ENCODE data around the gene SOX12.
A peak's percentile ranks its signal among the peaks of the same experiment; 100 is the strongest.
"Not testable (repeated sequence)": the region's sequence is repeated elsewhere in the genome, so short reads cannot be mapped to it uniquely, and the experiment has no call there.

SOX12 gene

DNA sequence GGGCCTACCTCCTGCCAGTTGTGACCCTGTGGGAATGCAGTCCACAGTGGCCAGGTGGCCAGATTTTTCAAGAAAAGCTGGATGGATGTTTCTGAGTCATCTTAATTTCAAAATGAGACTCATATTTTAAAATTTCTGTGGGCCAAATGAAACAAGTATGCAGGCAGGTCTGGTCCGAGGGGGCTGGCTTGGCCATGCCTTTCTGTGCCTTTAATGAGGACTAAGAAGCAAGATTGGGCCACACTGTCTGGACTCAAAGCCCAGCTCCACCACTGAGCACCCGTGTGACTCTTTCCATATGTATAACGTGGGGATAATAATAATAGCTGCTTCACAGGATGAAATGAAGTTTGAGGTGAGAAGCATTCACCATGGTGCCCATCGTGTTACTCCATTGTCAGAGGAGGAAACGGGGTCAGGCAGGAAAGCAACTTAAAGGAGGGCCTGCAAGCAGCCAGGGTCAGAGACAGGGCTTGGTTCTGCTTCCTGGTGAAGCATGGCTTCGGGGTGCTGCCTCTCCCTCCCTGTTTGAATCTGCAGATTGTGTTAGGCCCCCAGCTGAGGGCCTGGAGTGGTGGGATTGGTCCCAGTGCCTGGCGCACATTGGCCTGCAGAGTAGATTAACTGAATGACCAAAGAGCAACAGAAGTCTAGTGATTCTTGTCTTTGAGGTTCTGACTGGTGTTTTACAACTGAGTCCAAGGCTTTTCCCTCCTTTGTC lies 3.8 kb downstream of the SOX12 start:
- DNase-seq = no peak

DNA sequence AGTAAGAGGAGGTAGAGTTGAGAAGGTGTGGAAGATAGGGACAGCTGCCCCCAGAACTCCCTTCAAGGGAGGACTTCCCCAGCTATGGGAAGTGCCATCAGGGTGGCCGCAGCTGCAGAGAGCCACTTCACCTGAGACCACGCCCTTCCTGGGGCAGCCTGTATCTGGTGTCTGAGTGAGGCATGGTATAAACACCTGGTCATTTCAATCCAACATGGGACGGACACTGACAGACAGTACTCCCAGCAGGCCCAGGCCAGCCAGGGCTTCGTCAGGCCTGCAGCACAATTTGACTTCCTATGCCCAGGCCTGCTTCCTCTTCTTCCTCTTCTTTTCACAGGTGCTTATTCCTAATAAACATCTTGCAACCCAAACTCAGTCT lies 4.5 kb downstream of the SOX12 start:
- DNase-seq = no peak

- DNase-seq = peak; percentile 73
Observed at GRCh38 chr20:330233-331149, 5.1 kb downstream of the SOX12 start.

DNA sequence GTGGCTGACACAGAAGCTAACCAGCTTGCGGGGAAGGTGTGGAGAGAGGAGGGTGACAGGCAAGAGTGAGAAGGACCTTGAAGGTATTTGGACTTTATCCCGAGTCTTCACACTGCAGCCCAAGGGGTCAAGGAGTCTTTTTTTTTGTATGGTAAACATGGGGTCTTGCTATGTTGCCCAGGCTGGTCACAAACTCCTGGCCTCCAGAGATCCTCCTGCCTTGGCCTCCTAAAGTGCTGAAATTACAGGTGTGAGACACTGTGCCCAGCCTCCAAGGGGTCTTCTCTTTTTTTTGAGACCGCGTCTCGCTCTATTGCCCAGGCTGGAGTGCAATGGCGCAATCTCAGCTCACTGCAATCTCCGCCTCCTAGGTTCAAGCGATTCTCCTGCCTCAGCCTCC lies 9.2 kb downstream of the SOX12 start:
- no peak for DNase-seq

DNA sequence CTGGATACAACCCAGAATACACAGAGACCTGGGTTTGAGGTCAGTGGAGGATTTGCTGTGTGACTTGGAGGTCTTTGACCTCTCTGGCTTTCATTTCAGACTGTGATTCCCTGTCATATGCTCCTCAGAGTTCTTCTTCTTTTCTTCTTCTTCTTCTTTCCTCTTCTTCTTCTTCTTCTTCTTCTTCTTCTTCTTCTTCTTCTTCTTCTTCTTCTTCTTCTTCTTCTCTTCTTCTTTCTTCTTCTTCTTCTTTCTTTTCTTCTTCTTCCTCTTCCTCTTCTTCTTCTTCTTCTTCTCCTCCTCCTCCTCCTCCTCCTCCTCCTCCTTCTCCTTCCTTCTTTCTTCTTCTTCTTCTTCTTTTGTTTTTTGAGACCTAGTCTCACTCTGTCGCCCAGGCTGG lies 10.7 kb downstream of the SOX12 start:
- DNase-seq = not testable (repeated sequence)

GRCh38 chr20:341682-342081 lies 16.3 kb downstream of the SOX12 start:
- DNase-seq = peak; percentile 80

GRCh38 chr20:343107-343506 lies 17.8 kb downstream of the SOX12 start:
- no peak for DNase-seq

- DNase-seq = no peak
Observed at GRCh38 chr20:346033-346639, 20.8 kb downstream of the SOX12 start.

DNA sequence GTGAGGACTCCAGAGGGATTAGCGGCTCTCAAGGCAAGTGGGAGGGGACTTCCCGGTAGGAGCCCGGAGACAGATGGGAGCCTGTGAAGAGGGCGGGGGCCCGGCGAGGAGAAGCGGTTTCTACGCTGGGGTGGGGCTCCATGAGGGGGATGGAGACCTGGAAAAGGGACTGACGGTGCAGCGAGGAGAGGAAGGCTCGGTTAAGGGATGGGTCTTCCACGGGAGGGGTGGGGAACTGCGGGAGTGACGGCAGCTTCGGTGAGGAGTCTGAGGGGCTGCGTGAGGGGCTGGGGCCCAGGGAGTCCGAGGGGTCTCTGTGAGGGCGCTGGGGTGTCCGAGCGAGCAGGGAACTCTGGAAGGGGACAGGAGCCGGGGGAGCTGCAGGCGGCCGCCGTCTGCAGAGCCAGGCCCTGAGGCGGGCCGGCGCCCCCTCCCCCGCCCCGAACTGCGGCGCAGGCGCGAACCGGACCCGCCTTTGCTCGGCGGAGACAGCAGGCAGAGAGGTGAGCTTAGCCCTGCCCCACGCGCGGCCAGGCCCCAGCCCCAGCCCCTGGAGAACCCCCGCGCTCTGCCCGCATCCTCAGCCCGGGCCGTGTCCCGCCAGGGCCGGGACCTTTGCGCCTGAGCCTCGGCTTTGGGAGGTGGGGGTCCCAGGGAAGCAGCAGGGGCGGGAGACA lies 21.4 kb downstream of the SOX12 start, which contains the start of gene NRSN2:
NRSN2 (plus strand) TSS at position 472 of the 677 bp plus-strand sequence. CDS start 2,533 bp downstream, outside the sequence.
- peak; percentile 77 for DNase-seq

DNA sequence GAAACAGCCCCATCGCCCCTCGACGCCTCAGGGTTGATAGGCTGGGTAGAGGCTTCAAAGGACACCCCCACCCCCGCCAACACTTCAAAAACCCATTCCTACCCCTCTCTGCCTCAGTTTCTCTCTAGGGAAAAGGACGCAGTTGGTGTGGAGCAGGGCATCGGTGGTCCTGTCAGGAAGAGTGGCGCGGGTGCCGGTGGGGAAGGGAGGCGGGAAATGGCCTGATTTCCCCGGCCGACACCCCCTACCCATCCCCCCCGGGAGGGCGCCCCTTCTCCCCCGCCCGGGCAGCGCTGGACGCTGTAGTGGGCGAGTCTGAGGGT lies 21.9 kb downstream of the SOX12 start:
- no peak for DNase-seq

GRCh38 chr20:347640-348484 lies 22.5 kb downstream of the SOX12 start:
- DNase-seq = peak; percentile 96

- DNase-seq = no peak
Observed at GRCh38 chr20:348972-349841, 23.9 kb downstream of the SOX12 start.

- DNase-seq = no peak
Observed at GRCh38 chr20:353166-353565, 27.8 kb downstream of the SOX12 start.

DNA sequence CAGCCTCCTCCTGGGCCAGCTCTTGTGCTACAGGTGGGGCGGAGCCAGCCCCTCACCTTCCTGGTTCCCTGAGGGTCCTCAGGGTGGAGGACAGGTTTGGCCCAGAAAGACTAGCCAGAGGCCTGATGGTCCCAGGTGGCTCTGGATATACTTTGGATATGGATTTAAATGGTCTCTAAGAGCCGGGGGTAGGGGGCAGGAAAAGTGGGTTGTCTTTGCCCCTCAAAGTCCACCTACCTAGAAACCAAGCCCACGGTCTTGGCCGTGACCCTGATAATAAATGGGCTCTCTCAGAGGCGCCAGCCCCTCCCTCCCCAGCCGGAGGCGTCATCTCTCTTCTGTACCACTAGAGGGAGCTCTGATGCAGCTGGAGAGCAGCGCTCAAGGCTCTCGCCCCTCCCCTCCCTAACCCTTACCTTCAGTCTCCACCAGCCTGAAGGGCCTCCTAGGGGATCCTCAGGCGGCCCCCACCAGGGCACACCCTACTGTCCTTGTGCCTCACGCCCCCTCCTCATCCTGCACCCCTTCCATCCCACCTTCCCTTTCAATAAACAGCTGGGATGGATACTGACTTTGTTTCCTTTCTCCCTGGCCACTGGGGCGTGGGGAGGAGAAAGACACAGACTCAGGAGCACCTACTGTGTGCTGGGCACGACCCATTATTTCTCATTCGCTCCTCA lies 29.1 kb downstream of the SOX12 start:
- DNase-seq = peak; percentile 75

- not testable (repeated sequence) for DNase-seq
Observed at GRCh38 chr20:356154-356553, 30.8 kb downstream of the SOX12 start.

- no peak for DNase-seq
Observed at GRCh38 chr20:356745-357144, 31.4 kb downstream of the SOX12 start.

DNA sequence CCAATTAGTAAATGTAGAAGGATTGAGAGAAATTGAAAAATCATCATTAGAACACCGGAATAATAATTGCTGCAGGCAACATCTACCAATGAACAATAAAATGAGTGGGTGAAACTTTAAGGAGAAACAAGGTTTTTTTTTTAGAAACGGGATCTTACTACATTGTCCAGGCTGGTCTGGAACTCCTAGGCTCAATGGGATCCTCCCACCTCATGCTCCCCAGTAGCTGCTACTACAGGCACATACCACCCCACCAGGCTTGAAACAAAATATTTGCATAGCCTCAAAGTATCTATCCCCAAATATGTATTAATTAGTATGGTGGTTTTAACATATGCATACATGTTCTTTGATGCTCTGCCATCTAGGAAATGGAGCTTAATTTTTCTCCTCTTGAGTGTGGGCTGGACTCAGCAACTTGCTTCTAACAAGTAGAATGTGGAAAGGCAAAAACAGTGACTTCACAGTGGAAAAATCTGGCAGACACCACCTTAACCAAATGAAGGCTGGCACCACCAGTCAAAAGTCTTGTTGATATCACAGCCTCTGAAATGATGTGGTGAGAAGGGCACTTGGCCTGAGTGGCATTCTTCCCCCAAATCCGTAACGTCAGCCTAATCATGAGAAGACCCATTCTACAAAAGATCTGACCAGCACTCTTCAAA lies 33.7 kb downstream of the SOX12 start:
- DNase-seq = no peak

GRCh38 chr20:361561-361960 lies 36.2 kb downstream of the SOX12 start:
- no peak for DNase-seq

DNA sequence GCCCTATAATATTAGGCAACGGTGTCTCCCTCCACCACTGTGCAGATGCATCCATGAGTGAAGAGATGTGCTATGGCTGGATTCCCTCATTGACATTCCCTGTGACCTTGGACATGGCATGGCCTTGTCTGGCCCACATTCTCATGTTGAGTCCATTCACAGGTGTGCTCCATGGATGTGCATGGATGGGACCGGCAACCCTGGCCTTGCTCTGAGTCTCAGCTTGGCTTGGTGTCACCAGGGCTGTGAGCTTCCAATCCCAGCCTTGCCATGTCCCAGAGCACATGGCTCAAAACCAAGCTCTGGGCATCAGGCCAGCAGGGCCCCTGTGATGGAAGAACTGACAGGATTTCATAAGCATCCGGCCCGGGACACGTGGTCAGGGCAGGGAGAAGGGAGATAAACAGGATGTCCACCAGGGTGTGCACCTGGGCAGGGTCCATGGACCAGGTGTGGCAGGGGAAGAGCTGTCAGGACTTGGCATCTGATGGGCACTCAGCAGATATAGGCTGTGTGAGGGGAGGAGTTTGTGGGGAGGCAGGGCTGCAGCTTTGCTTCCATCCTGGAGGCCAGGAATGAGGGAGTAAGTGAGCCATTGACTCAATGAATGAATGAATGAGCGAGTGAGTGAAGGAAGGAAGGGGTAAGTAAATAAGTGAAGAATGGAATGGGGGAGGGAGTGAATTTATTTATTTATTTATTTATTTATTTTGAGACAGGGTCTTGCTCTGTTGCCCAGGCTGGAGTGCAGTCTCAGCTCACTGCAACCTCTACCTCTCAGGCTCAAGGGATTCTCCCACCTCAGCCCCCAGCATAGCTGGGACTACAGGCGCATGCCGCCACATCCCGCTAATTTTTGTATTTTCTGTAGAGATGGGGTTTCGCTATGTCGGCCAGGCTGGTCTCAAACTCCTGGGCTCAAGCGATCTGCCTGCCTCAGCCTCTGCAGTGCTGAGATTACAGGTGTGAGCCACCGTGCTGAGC lies 37.2 kb downstream of the SOX12 start:
- peak; percentile 92 for DNase-seq
